HG03469 (cell line): Measurements from ENCODE around the gene SCO2.
A peak's percentile ranks its signal among the peaks of the same experiment; 100 is the strongest.

Source experiments
- ATAC-seq: cut with Tn5 transposase; IDR thresholded peaks from one replicate; pipeline ENCODE4 v1.9.1; 2021; ENCODE audit warnings: mild to moderate bottlenecking, moderate library complexity, moderate number of reproducible peaks; ENCODE audit not compliant: unreplicated experiment

SCO2 gene

GRCh38 chr22:50482107-50483074, 43.0 kb downstream of the SCO2 start:
- no peak for ATAC-seq

GRCh38 chr22:50481440-50482106, 43.8 kb downstream of the SCO2 start, which contains the start of gene ADM2:
Gene ADM2, plus strand, starts transcription at chr22:50481543. Its CDS starts 305 bp downstream, at chr22:50481848.
- ATAC-seq = no peak

GRCh38 chr22:50481045-50481439, 44.4 kb downstream of the SCO2 start:
- ATAC-seq = no peak

GRCh38 chr22:50479721-50480120, 45.7 kb downstream of the SCO2 start:
- ATAC-seq = no peak

- no peak for ATAC-seq
Measured at GRCh38 chr22:50477923-50478322, 47.5 kb downstream of the SCO2 start.

- ATAC-seq = no peak
Measured at GRCh38 chr22:50476868-50477267, 48.5 kb downstream of the SCO2 start.

GRCh38 chr22:50475652-50476002, 49.8 kb downstream of the SCO2 start:
- ATAC-seq = no peak

- peak; percentile 60 for ATAC-seq
Measured at GRCh38 chr22:50474710-50475651, 50.4 kb downstream of the SCO2 start, which contains the start of gene SBF1. Gene SBF1, minus strand, starts transcription at chr22:50475035. Its CDS starts 195 bp downstream, at chr22:50474840.

- ATAC-seq = no peak
Measured at GRCh38 chr22:50473855-50474671, 51.3 kb downstream of the SCO2 start.
